Measurements from ENCODE around the gene ZNF142.
A peak's percentile ranks its signal among the peaks of the same experiment; 100 is the strongest.

ZNF142 gene

DNA sequence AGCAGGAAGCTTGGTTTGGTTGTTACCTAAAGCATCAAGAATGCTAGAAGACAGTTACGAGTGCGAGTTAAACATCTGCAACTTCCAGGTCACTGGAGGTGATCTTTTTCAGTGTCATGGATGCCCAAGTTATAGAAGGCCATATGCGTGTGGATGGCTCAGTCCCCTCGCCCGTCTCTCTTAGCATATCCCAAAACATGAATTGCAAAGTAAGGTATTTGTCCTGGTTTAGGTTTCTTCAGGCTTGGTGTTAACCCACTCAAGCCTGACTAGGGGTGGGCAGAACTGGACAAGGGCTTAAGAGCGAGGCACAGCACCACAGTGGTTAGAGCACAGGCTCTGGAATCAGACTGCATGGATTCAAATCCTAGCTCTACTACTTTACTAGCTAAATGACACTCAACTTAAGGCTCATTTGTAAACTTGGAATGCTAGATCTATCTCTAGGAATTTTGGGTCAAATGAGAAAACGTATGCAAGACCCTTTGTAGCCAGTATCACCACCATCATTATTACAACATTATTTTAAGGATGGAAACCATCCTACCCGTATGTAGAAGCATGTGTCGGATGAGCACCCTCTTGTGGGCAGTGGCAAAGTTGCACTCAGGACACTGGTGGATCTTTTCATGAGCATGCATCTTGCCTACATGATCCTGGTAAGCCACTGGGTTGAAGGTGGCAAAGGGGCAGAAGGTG lies 11.2 kb downstream of the ZNF142 start:
- peak; percentile 18 to 21 for DNase-seq (ENCODE audit: low read depth in 2 of 2)

GRCh38 chr2:218645126-218645525 lies 14.3 kb downstream of the ZNF142 start:
- DNase-seq (ENCODE audit: low read depth in 2 of 2) = no peak

DNA sequence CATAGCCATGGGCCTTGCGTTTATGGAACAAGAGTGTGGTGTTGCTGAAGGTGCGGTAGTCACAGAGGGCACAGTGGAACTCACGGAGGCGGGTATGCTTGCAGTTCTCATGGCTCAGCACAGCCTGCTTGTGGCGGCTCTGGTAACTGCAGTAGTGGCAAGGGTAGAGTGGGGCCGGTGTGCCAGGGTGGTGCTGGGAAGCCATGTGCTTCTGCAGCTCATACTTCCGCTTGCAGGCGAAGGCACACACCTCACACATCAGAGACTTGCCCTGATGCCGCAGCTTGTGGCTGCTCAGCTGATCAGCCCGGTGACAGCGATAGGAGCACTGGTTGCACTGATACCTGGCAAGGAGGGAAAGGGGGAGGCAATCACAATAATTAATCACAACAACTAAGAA lies 14.7 kb downstream of the ZNF142 start:
- DNase-seq (ENCODE audit: low read depth in 2 of 2) = no peak

GRCh38 chr2:218643751-218644310 lies 15.6 kb downstream of the ZNF142 start:
- no peak for DNase-seq (ENCODE audit: low read depth in 2 of 2)

GRCh38 chr2:218642786-218643185 lies 16.6 kb downstream of the ZNF142 start:
- DNase-seq (ENCODE audit: low read depth in 2 of 2) = no peak

- no peak for DNase-seq (ENCODE audit: low read depth in 2 of 2)
These were observed 17.2 kb downstream of the ZNF142 start for GRCh38 chr2:218642121-218642656.

DNA sequence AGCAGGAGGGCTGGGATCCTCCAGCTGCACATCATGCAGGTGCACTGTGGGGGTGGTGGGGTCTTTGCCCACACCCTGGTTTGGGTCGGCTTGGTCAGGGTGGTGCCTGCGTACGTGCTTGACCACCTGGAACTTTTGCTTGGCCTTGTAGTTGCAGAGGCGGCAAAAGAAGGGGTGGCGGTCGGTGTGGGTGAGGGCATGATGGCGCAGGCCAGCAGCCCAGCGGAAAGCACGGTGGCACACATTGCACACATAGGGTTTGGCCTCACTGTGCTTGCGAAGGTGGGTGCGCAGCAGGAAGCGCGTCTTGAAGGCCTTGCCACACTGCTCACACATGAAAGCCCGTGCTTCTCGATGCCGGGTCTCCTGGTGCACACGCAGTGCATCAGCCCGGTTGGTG lies 21.1 kb downstream of the ZNF142 start:
- no peak for DNase-seq (ENCODE audit: low read depth in 2 of 2)

DNA sequence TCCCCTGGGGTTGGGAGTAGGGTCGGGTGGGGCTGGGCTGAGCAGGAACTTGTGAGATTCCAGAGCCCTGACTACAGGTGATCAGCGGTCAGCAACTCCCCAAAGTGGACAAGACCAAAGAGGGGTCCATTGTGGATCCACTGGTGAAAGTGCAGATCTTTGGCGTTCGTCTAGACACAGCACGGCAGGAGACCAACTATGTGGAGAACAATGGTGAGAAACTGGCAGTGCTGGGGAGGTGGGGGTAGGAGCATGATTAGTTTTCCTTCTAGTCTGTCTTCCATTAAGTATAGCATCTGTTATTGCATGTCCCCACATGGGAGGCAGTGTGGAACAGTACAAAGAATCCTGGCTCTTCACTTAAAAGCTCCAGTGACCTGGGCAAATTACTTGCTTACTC lies 23.7 kb downstream of the ZNF142 start:
- no peak for DNase-seq (ENCODE audit: low read depth in 2 of 2)

- peak; percentile 7 to 16 for DNase-seq (ENCODE audit: low read depth in 2 of 2)
These were observed 27.6 kb downstream of the ZNF142 start for GRCh38 chr2:218631837-218632236.

- DNase-seq (ENCODE audit: low read depth in 2 of 2) = no peak
These were observed 31.5 kb downstream of the ZNF142 start for GRCh38 chr2:218627939-218628338.

- DNase-seq (ENCODE audit: low read depth in 2 of 2) = no peak
These were observed 33.1 kb downstream of the ZNF142 start for GRCh38 chr2:218626369-218626768.

DNA sequence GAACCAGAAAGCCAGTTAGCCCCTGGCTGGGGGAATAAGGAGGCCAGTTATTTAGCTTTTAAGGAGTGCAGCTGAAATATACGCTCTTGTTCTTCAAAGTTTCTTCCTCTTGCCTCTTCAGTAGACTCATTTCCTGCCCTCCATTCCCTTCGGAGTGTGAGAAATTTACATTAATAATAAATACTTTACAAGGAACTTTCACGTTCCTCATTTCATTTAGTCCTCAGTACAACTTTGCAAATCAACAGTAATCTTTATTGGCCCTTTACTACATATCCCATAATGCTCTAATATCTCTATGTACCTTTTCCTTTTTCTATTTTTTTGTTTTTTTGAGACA lies 36.1 kb downstream of the ZNF142 start:
- DNase-seq (ENCODE audit: low read depth in 2 of 2) = no peak

GRCh38 chr2:218622606-218623365 lies 36.6 kb downstream of the ZNF142 start:
- DNase-seq (ENCODE audit: low read depth in 2 of 2) = peak; percentile 7 to 8

DNA sequence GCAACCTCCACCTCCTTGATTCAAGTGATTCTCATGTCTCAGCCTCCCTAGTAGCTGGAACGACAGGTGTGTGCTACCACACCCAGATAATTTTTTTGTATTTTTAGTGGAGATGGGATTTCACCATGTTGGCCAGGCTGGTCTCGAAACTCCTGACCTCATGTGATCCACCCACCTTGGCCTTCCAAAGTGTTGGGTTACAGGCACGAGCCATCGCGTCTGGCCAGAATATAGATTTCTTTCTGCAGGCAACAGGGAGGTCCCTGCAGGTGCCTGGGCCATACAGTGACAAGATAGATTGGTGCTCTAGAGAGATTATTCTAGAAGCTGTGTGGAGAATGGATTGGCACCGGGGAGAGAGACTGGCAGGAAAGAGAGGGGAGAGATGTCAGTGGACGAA lies 38.4 kb downstream of the ZNF142 start:
- no peak for DNase-seq (ENCODE audit: low read depth in 2 of 2)

GRCh38 chr2:218618102-218618860 lies 41.1 kb downstream of the ZNF142 start:
- no peak for DNase-seq (ENCODE audit: low read depth in 2 of 2)

DNA sequence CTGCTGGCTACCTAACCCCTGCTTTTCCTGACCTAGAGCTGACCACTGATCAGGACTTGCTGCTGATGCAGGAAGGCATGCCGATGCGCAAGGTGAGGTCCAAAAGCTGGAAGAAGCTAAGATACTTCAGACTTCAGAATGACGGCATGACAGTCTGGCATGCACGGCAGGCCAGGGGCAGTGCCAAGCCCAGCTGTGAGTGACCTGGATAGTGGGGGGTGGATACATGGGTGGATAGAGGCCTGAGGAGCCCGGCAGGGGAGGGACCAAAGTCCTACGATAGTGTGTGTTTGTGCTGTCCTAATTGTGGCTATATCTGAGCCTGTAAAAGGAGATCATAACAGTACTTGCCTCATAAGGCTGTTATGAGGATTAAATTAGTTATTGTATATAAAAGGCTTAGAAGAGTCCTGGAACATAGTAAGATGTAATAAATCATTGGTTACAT lies 43.5 kb downstream of the ZNF142 start:
- DNase-seq (ENCODE audit: low read depth in 2 of 2) = no peak

- peak; percentile 18 to 20 for DNase-seq (ENCODE audit: low read depth in 2 of 2)
These were observed 51.8 kb downstream of the ZNF142 start, which contains the start of gene PLCD4 for GRCh38 chr2:218607436-218608115. TSS of gene PLCD4 (plus strand) at chr2:218607899. CDS start at chr2:218615740, 7,841 bp downstream.

DNA sequence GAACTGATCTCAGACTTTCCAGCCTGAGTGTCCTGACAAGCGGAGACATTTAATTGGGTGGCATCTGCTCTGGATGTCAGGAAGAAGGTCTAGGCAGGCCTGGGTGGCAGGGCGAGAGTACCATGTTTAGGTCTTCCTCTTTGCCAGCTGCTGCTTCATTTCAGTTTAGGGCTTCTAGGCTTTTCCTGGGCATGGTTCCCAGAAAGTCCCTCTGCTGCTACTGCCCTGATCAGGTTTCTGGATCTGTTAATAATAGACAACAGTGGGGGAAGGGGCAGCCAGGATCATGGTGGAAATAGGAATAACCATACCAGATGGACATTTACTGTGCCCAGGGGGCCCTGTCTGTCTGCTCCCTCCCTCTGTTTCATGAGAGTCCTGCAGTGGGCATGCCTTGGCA lies 54.0 kb downstream of the ZNF142 start:
- DNase-seq (ENCODE audit: low read depth in 2 of 2) = peak; percentile 40 to 45

Data from fibroblast of skin of left quadriceps (primary cell).